ENCODE measurements around the gene BICDL2.

DNA sequence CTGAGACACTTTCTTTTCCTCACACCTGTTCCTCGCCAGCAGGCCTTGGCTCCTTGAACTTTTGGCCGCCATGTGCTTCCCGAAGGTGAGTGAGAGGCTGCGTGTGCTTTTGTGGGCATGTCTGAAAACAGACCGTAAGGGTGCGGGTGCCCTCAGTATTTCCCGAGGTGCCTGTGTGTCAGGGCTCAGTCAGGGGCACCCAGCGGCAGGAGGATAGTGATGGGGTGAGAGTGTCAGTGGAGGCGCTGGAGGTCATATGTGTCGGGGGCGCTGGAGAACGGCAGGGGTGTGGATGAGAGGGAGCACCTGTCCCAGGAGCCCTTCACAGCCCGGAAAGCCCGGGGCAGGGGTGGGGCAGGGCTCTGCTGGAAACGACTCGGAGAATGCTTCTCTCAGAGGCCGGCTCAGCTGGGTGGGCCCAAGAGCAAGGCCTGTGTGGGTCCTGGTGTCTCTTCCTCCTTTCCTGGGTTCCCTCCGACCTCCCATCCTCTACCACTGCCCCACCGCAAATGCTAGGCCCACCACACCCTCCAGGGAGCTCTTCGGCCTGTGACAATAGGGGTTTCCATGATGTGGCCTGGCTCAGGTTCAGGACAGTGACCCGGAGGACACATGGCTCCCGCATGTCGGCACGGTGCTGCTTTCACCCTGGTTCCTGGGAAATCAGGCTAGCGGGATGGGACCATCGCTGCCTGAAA, 29.1 kb upstream of the BICDL2 start:
- TF ChIP-seq, protein P1, sequence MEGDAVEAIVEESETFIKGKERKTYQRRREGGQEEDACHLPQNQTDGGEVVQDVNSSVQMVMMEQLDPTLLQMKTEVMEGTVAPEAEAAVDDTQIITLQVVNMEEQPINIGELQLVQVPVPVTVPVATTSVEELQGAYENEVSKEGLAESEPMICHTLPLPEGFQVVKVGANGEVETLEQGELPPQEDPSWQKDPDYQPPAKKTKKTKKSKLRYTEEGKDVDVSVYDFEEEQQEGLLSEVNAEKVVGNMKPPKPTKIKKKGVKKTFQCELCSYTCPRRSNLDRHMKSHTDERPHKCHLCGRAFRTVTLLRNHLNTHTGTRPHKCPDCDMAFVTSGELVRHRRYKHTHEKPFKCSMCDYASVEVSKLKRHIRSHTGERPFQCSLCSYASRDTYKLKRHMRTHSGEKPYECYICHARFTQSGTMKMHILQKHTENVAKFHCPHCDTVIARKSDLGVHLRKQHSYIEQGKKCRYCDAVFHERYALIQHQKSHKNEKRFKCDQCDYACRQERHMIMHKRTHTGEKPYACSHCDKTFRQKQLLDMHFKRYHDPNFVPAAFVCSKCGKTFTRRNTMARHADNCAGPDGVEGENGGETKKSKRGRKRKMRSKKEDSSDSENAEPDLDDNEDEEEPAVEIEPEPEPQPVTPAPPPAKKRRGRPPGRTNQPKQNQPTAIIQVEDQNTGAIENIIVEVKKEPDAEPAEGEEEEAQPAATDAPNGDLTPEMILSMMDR (IDR thresholded peaks at IDR 0.05) = no peak
- TF ChIP-seq POLR2A (IDR thresholded peaks at IDR 0.05) = peak in 1 of 3 donors; percentile 8

Data from body of pancreas (tissue), 4 donors.